GM12874 (cell line): ENCODE data around the gene CMTR2.

Experiments
- CTCF ChIP-seq: IDR thresholded peaks from 2 replicates; pipeline ENCODE4 v1.5.1; 2011; ENCODE audit warnings: low read depth, mild to moderate bottlenecking, control low read depth, low read length, moderate library complexity; ENCODE audit not compliant: insufficient read depth

CMTR2 gene

GRCh38 chr16:71273384-71273783 is 15.8 kb downstream of the CMTR2 start:
- no peak for TF ChIP-seq CTCF

GRCh38 chr16:71264299-71264698 is 24.9 kb downstream of the CMTR2 start:
- TF ChIP-seq CTCF, result no peak

GRCh38 chr16:71263582-71263981 is 25.6 kb downstream of the CMTR2 start:
- no peak for TF ChIP-seq CTCF

- TF ChIP-seq CTCF, result no peak
Measured at GRCh38 chr16:71262391-71262790, 26.8 kb downstream of the CMTR2 start.

- no peak for TF ChIP-seq CTCF
Measured at GRCh38 chr16:71260995-71261394, 28.2 kb downstream of the CMTR2 start.

GRCh38 chr16:71259086-71259485 is 30.1 kb downstream of the CMTR2 start:
- no peak for TF ChIP-seq CTCF

- no peak for TF ChIP-seq CTCF
Measured at GRCh38 chr16:71258372-71258771, 30.8 kb downstream of the CMTR2 start.

GRCh38 chr16:71257768-71258167 is 31.4 kb downstream of the CMTR2 start:
- no peak for TF ChIP-seq CTCF
